ENCODE data around the gene MRPS35.

MRPS35 gene

DNA sequence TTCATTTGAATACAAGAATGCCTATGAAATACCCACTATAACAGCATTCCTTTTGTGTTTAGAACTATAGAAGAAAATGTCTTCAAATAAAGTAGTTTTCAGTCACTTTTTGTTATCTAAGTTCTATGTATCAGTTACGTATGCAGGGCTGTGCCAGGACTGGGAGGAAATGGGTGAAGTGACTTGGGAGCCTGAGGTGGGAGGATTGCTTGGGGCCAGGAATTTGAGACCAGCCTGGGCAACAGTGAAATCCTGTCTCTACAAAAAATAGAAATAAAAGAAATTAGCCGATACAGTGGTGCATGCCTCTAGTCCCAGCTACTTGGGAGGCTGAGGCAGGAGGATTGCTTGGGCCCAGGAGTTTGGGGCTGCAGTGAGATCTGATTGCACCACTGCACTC is 92.3 kb downstream of the MRPS35 start:
- no peak overlapping the region for H3K4me3 ChIP-seq (ENCODE audit: low read length in 2 of 2)

DNA sequence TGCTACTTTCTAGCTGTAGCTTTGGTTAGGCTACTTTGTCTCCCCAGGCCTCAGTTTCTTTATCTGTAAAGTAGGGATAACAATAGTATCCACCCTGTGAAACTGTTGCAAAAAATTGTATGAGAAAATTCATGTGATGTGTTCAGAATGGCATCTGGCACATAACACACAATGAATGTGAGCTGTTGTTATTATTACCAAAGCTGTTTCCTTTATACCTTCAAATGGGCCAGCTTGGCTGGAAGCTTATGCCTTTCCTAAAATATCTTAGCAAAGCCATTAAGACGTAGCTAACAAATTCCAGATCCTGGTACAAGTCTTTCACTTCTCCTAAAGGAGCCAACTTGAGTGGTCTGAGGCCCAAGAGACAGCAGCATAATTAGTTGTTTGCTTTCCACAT is 94.6 kb downstream of the MRPS35 start:
- Histone ChIP-seq H3K9me3 (ENCODE audit: control insufficient read depth in 2 of 2, low read length in 2 of 2) (no peaks in the 10 kb centered on the region), H3K27me3 (ENCODE audit: control insufficient read depth in 2 of 2, insufficient read depth in 2 of 2, low read length in 2 of 2) (no peaks in the 10 kb centered on the region), H3K4me3 (ENCODE audit: low read length in 2 of 2) (no peak overlapping the region), H3K4me1 (ENCODE audit: control insufficient read depth in 2 of 2, insufficient read depth in 2 of 2, low read length in 2 of 2) (no peaks in the 10 kb centered on the region), H3K36me3 (ENCODE audit: control insufficient read depth in 2 of 2, insufficient read depth in 2 of 2, low read length in 2 of 2) (peaks cover 0 to 3% of the 10 kb centered on the region in 2 donors), H3K27ac (ENCODE audit: low read depth in 2 of 2, low read length in 2 of 2) (no peak overlapping the region), H3K9ac (ENCODE audit: low read depth in 1 of 2, low read length in 2 of 2) (no peak overlapping the region)

More for the DNA sequence above, 92.3 kb downstream of the MRPS35 start:
- Histone ChIP-seq H3K9ac (ENCODE audit: low read depth in 1 of 2, low read length in 2 of 2) (no peak overlapping the region), H3K9me3 (ENCODE audit: control insufficient read depth in 2 of 2, low read length in 2 of 2) (no peaks in the 10 kb centered on the region), H3K27ac (ENCODE audit: low read depth in 2 of 2, low read length in 2 of 2) (no peak overlapping the region), H3K27me3 (ENCODE audit: control insufficient read depth in 2 of 2, insufficient read depth in 2 of 2, low read length in 2 of 2) (no peaks in the 10 kb centered on the region), H3K36me3 (ENCODE audit: control insufficient read depth in 2 of 2, insufficient read depth in 2 of 2, low read length in 2 of 2) (peaks cover 7 to 11% of the 10 kb centered on the region in 2 donors), H3K4me1 (ENCODE audit: control insufficient read depth in 2 of 2, insufficient read depth in 2 of 2, low read length in 2 of 2) (no peaks in the 10 kb centered on the region)
